Adrenal gland (tissue), 5 donors: ENCODE measurements around the gene ZNF555.

Source experiments
- CTCF ChIP-seq, 6 experiments: fragments of 450-650 bp in 4 of 6; fragments of 200-600 bp in 2 of 6; sonication (generic) in 1 of 6; IDR thresholded peaks; 1 replicate in 5 of 6; 2 replicates in 1 of 6; pipeline versions ENCODE4 v1.5.1 to v1.8.0; 2016 to 2021; ENCODE audit warnings: antibody characterized with exemption in 6 of 6, mild to moderate bottlenecking in 2 of 6, moderate library complexity in 1 of 6
- POLR2A ChIP-seq, 2 donors: fragments of 450-650 bp; IDR thresholded peaks; one replicate each; pipeline ENCODE4 v1.6.1; 2017; ENCODE audit warnings: antibody characterized with exemption in 2 of 2, mild to moderate bottlenecking in 2 of 2, moderate library complexity in 1 of 2
- donor health status: DM: no; HTN: no; CAD: no.

- TF ChIP-seq POLR2A (IDR thresholded peaks at IDR 0.05): no peak
- TF ChIP-seq CTCF (IDR thresholded peaks at IDR 0.05): no peak
These were observed 7.3 kb downstream of the ZNF555 start for GRCh38 chr19:2848616-2849015.
